Stomach (tissue), 4 donors: ENCODE measurements around the gene USP36.

Experiments used
- CTCF ChIP-seq, 7 experiments: fragments of 450-650 bp in 4 of 7; fragments of 200-600 bp in 3 of 7; sonication (generic) in 3 of 7; IDR thresholded peaks; one replicate each; pipeline ENCODE4 v1.5.1; 2016 to 2019; ENCODE audit warnings: antibody characterized with exemption in 7 of 7, control low read depth in 2 of 7, mild to moderate bottlenecking in 1 of 7
- EP300 ChIP-seq: sonication (generic); formaldehyde crosslinking; IDR thresholded peaks from one replicate; pipeline ENCODE4 v1.6.1; 2017; ENCODE audit warnings: antibody characterized with exemption
- POLR2A ChIP-seq, 4 donors: fragments of 450-650 bp; IDR thresholded peaks; one replicate each; pipeline ENCODE4 v1.6.1; 2016; ENCODE audit warnings: antibody characterized with exemption in 4 of 4, control low read depth in 2 of 4, mild to moderate bottlenecking in 1 of 4, moderate library complexity in 1 of 4
- POLR2AphosphoS5 ChIP-seq, 3 donors: sonication (generic); formaldehyde crosslinking; IDR thresholded peaks; one replicate each; pipeline ENCODE4 v1.6.1; 2016; ENCODE audit warnings: antibody characterized with exemption in 3 of 3

GRCh38 chr17:78883533-78884131 lies 43.0 kb upstream of the USP36 start:
- TF ChIP-seq CTCF (IDR thresholded peaks at IDR 0.05) (no peak), POLR2AphosphoS5 (IDR thresholded peaks at IDR 0.05) (peak; percentile 60 to 77 (median 69)), EP300 (no peak), POLR2A (IDR thresholded peaks at IDR 0.05) (peak in 1 of 4 donors; percentile 15)
